ENCODE data around the gene LBR. TPM values are rescaled to one million over a fixed set of nuclear protein-coding genes. Genes with fewer than 3 reads are reported as not detected.

Gene LBR
- total RNA-seq, 1 experiment from 2014 or later: 60.9 TPM

DNA sequence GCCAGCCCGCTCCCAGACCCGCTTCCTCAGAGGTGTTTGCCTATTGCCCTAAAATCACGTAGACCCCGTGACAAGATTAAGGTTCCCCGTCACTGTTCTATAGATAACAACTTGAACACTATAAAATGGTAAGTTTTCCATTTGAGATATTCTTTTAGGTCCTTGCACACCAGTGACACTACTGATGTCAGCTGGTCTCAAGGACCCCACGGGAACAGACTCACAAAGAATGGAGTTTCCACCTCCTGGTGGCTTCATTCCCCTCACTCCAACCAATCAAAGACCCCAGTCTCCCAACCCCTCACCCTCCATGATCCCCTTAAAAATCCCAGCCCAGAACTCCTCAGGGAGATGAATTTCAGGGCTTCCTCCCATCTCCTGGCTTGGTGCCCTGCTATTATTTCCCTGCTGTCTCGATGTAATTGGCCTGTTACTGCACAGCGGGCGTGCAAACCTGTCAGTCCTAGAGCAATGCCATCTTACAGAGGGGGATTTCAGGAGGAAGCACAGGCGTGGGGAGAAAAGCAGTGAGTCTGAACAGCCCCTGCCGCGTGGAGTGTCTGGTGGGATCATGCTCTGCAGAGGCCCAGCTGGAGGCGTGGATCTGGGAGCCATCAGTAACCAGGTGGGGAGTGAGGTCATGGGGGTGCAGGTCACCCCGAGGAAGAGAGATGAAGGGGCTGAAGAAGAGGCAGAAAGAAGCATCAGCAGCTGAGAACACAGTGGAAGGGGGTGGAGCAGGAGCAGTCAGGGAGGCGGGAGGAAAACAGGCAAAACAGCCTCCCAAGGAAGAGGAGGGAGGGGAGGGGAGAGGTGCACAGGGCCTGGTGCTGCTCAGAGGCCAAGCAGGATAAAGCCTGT is 35.1 kb upstream of the LBR start:
- no CpG with 5 or more reads among the region's 15 CpGs for WGBS (ENCODE audit: extremely low coverage, insufficient read length, low lambda C conversion rate)

More for the DNA sequence above, 35.1 kb upstream of the LBR start:
- peak overlapping the region in 1 of 2 experiments; percentile 17; a peak in 1 of 5 replicates for H3K4me3 Mint-ChIP-seq
- Histone ChIP-seq H2BK5ac (ENCODE audit: insufficient read length, low read length) (no peak overlapping the region), H4K5ac (ENCODE audit: insufficient read length, low read depth, low read length) (no peak overlapping the region), H3K4me2 (ENCODE audit: insufficient read depth, insufficient read length, low read length) (no peak overlapping the region), H3K18ac (ENCODE audit: insufficient read length, low read depth, low read length) (no peak overlapping the region), H3K4ac (ENCODE audit: low read depth, low read length) (no peak overlapping the region), H2BK20ac (ENCODE audit: low read depth, low read length, poor library complexity, severe bottlenecking) (no peak overlapping the region), H2BK120ac (ENCODE audit: low read depth, low read length, poor library complexity, severe bottlenecking) (no peak overlapping the region), H3K79me2 (ENCODE audit: insufficient read depth, low read length) (no peaks in the 10 kb centered on the region), H3T11ph (ENCODE audit: low read length) (no peak overlapping the region), H3K9me3 (ENCODE audit: control insufficient read depth, low read depth, low read length) (no peaks in the 10 kb centered on the region), H2BK15ac (ENCODE audit: low read depth, low read length) (no peak overlapping the region), H3K23me2 (ENCODE audit: insufficient read length, low read depth, low read length, poor library complexity, severe bottlenecking) (peaks cover 3% of the 10 kb centered on the region), H4K20me1 (ENCODE audit: control insufficient read depth, insufficient read depth, insufficient read length) (no peaks in the 10 kb centered on the region), H3K27ac (ENCODE audit: insufficient read length, low read depth, low read length) (no peak overlapping the region), H2BK12ac (ENCODE audit: insufficient read length, low read depth, low read length) (no peak overlapping the region), H3K9ac (ENCODE audit: extremely low read depth, insufficient read length, low read length) (no peak overlapping the region), H4K8ac (replicated peaks; ENCODE audit: insufficient read length, low read depth, low read length) (no peak overlapping the region), H2AFZ (ENCODE audit: low read length) (no peak overlapping the region), H2AK5ac (ENCODE audit: insufficient read length, low read length) (no peak overlapping the region), H4K91ac (ENCODE audit: insufficient read length, low read depth, low read length) (no peak overlapping the region), H3K23ac (ENCODE audit: insufficient read length, low read depth, low read length) (no peak overlapping the region), H3K56ac (ENCODE audit: insufficient read length, low read depth, low read length) (no peak overlapping the region), H3K4me1 (ENCODE audit: insufficient read depth, low read length) (peaks cover 14% of the 10 kb centered on the region; the same call in 1 of the 2 replicates), H3K14ac (ENCODE audit: insufficient read depth, low read length) (peak overlapping the region; percentile 22; the same call in 1 of the 2 replicates), H3K27me3 (ENCODE audit: insufficient read depth, low read length) (no peaks in the 10 kb centered on the region), H3K79me1 (ENCODE audit: insufficient read depth, low read depth, low read length, poor library complexity, severe bottlenecking) (no peaks in the 10 kb centered on the region)
- peaks cover 3% of the 10 kb centered on the region for H3K27me3 Mint-ChIP-seq (ENCODE audit: low read depth)
- no peaks in the 10 kb centered on the region for H3K9me3 Mint-ChIP-seq
- H3K36me3 Mint-ChIP-seq (ENCODE audit: insufficient read depth in 1 of 3, low read depth in 3 of 3): no peaks in the 10 kb centered on the region
- peaks cover 36 to 50% of the 10 kb centered on the region in 2 experiments for H3K4me1 Mint-ChIP-seq
- TF ChIP-seq CTCF (conservative IDR thresholded peaks at IDR 0.05): no peak
- peak overlapping the region in 2 of 3 experiments; percentile 61 to 85; a peak in 4 of 7 replicates for H3K27ac Mint-ChIP-seq
- DNase-seq: no peak
